ENCODE data around the gene MEGF10. TPM values are rescaled to one million over a fixed set of nuclear protein-coding genes. Genes with fewer than 3 reads are reported as not detected.

MEGF10 gene
- total and polyA plus RNA-seq, 2 experiments from 2014 or later: not detected

- Histone ChIP-seq H3K27me3 (replicated peaks; ENCODE audit: insufficient read depth) (peaks cover 41% of the 10 kb centered on the region), H3K9me3 (ENCODE audit: low read depth) (no peaks in the 10 kb centered on the region), H3K9ac (no peak overlapping the region), H3F3A (ENCODE audit: insufficient read depth) (peaks cover 19% of the 10 kb centered on the region; the same call in 1 of the 2 replicates), H4K20me1 (ENCODE audit: insufficient read depth) (no peaks in the 10 kb centered on the region), H3K36me3 (ENCODE audit: low read depth) (no peaks in the 10 kb centered on the region), H2AFZ (no peak overlapping the region), H3K79me2 (ENCODE audit: insufficient read depth) (no peaks in the 10 kb centered on the region), H3K4me2 (ENCODE audit: unreplicated experiment) (no peak overlapping the region), H3K9me2 (ENCODE audit: insufficient read depth) (no peaks in the 10 kb centered on the region), H3K27ac (no peak overlapping the region), H3K4me3 (no peak overlapping the region), H3K4me1 (ENCODE audit: insufficient read depth) (peaks cover 9% of the 10 kb centered on the region)
- no peak for DNase-seq
- WGBS, 2 experiments (ENCODE audit: low coverage in 1 of 2, low lambda C conversion rate in 2 of 2, missing lambda C conversion rate in 2 of 2): 83 to 91% methylated on average over 1 of the region's 1 CpG
- in situ Hi-C loops (cut with MboI): no loop called here
- TF ChIP-seq EZH2 (IDR thresholded peaks at IDR 0.05; ENCODE audit: insufficient read depth, poor library complexity, severe bottlenecking) (no peak), EZH2phosphoT487 (IDR thresholded peaks at IDR 0.05; ENCODE audit: insufficient read depth, low read depth) (no peak)
Measured at GRCh38 chr5:127375544-127376091, 85.0 kb downstream of the MEGF10 start.

- Histone ChIP-seq H3K4me1 (ENCODE audit: insufficient read depth) (no peaks in the 10 kb centered on the region), H3K4me3 (no peak overlapping the region), H3K36me3 (ENCODE audit: low read depth) (no peaks in the 10 kb centered on the region), H3K79me2 (ENCODE audit: insufficient read depth) (no peaks in the 10 kb centered on the region), H3K9me2 (ENCODE audit: insufficient read depth) (no peaks in the 10 kb centered on the region), H3K27ac (no peak overlapping the region), H3K4me2 (ENCODE audit: unreplicated experiment) (no peak overlapping the region), H4K20me1 (ENCODE audit: insufficient read depth) (no peaks in the 10 kb centered on the region), H3K9ac (no peak overlapping the region), H3F3A (ENCODE audit: insufficient read depth) (no peaks in the 10 kb centered on the region), H3K27me3 (replicated peaks; ENCODE audit: insufficient read depth) (peaks cover 41% of the 10 kb centered on the region), H3K9me3 (ENCODE audit: low read depth) (no peaks in the 10 kb centered on the region), H2AFZ (no peak overlapping the region)
- in situ Hi-C loops (cut with MboI): no loop called here
- 82 to 83% methylated on average over 8 of the region's 8 CpGs for WGBS, 2 experiments (ENCODE audit: low coverage in 1 of 2, low lambda C conversion rate in 2 of 2, missing lambda C conversion rate in 2 of 2)
- DNase-seq: no peak
- no peak for TF ChIP-seq EZH2phosphoT487 (IDR thresholded peaks at IDR 0.05; ENCODE audit: insufficient read depth, low read depth)
- no peak for TF ChIP-seq EZH2 (IDR thresholded peaks at IDR 0.05; ENCODE audit: insufficient read depth, poor library complexity, severe bottlenecking)
Measured at GRCh38 chr5:127377651-127378050, 87.1 kb downstream of the MEGF10 start.

- Histone ChIP-seq H2AFZ (no peak overlapping the region), H3K9me3 (ENCODE audit: low read depth) (no peaks in the 10 kb centered on the region), H4K20me1 (ENCODE audit: insufficient read depth) (no peaks in the 10 kb centered on the region), H3K4me2 (ENCODE audit: unreplicated experiment) (no peak overlapping the region), H3K9me2 (ENCODE audit: insufficient read depth) (no peaks in the 10 kb centered on the region), H3K79me2 (ENCODE audit: insufficient read depth) (no peaks in the 10 kb centered on the region), H3F3A (ENCODE audit: insufficient read depth) (peaks cover 10% of the 10 kb centered on the region), H3K36me3 (ENCODE audit: low read depth) (no peaks in the 10 kb centered on the region), H3K9ac (no peak overlapping the region), H3K4me3 (no peak overlapping the region), H3K27me3 (replicated peaks; ENCODE audit: insufficient read depth) (peaks cover 6% of the 10 kb centered on the region; the same call in 1 of the 2 replicates), H3K27ac (no peak overlapping the region), H3K4me1 (ENCODE audit: insufficient read depth) (0 out of 2 replicates have a peak, but pooled peaks cover 5% of the 10 kb centered on the region)
- in situ Hi-C loops (cut with MboI): no loop called here
- no peak for DNase-seq
- WGBS, 2 experiments (ENCODE audit: low coverage in 1 of 2, low lambda C conversion rate in 2 of 2, missing lambda C conversion rate in 2 of 2): 48 to 63% methylated on average over 1 of the region's 1 CpG
- TF ChIP-seq EZH2 (IDR thresholded peaks at IDR 0.05; ENCODE audit: insufficient read depth, poor library complexity, severe bottlenecking) (no peak), EZH2phosphoT487 (IDR thresholded peaks at IDR 0.05; ENCODE audit: insufficient read depth, low read depth) (no peak)
Measured at GRCh38 chr5:127385936-127386335, 95.3 kb downstream of the MEGF10 start.

- H3K9ac ChIP-seq: no peak overlapping the region
- no peaks in the 10 kb centered on the region for H4K20me1 ChIP-seq (ENCODE audit: insufficient read depth)
- no peaks in the 10 kb centered on the region for H3K79me2 ChIP-seq (ENCODE audit: insufficient read depth)
- H3K4me2 ChIP-seq (ENCODE audit: unreplicated experiment): peak overlapping the region; percentile 16
- peak; percentile 54 for DNase-seq
- H3K27ac ChIP-seq: no peak overlapping the region
- no peak overlapping the region for H3K4me3 ChIP-seq
- no peak overlapping the region for H2AFZ ChIP-seq
- H3K9me2 ChIP-seq (ENCODE audit: insufficient read depth): no peaks in the 10 kb centered on the region
- peaks cover 6% of the 10 kb centered on the region; the same call in 1 of the 2 replicates for H3K27me3 ChIP-seq (replicated peaks; ENCODE audit: insufficient read depth)
- in situ Hi-C loops (cut with MboI): no loop called here
- no peaks in the 10 kb centered on the region for H3K36me3 ChIP-seq (ENCODE audit: low read depth)
- no peak for TF ChIP-seq EZH2 (IDR thresholded peaks at IDR 0.05; ENCODE audit: insufficient read depth, poor library complexity, severe bottlenecking)
- peaks cover 10% of the 10 kb centered on the region for H3F3A ChIP-seq (ENCODE audit: insufficient read depth)
- 0 out of 2 replicates have a peak, but pooled peaks cover 5% of the 10 kb centered on the region for H3K4me1 ChIP-seq (ENCODE audit: insufficient read depth)
- H3K9me3 ChIP-seq (ENCODE audit: low read depth): no peaks in the 10 kb centered on the region
- WGBS, 2 experiments (ENCODE audit: low coverage in 1 of 2, low lambda C conversion rate in 2 of 2, missing lambda C conversion rate in 2 of 2): 13 to 15% methylated on average over 2 of the region's 2 CpGs
Measured at GRCh38 chr5:127386557-127386956, 96.0 kb downstream of the MEGF10 start.

Measured in GM23248 (cell line).